ENCODE results near the gene SLC36A3. TPM values are rescaled to one million over a fixed set of nuclear protein-coding genes. Genes with fewer than 3 reads are reported as not detected.
A peak's percentile ranks its signal among the peaks of the same experiment; 100 is the strongest.

Gene SLC36A3
- total and polyA plus RNA-seq, 2 donors (not counting 1 experiment from before 2014, with no cell fraction given), result not detected

DNA sequence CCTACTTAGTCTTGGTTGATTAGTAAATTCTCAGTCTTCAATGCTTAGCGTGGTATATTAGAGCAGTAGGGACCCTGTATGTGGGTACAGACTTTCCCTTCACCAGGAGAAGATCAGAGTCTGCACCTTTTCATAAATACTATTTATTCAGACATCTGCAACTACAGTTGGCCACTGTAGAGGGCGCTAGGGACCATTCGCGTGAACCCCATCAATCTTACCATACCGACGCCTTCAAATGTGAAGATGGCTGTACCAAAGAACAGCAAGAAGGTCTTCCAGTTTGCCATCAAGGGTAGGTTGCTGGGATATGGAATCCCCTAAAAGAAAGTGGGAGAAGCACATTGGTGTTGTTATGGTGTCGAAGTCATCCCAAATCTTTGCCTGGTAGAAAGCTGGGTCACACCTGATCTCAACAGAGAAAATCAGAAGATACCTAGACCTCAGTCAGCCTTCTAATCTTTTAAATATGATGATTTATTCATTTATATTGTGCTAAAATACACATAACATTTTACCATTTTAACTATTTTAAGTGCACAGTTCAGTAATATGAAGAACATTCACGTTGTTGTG, 19.1 kb downstream of the SLC36A3 start:
- Histone ChIP-seq H3K27me3 (replicated peaks in 1 of 4; ENCODE audit: control extremely low read depth in 1 of 4, control insufficient read depth in 3 of 4, insufficient read depth in 4 of 4, low read length in 3 of 4) (no peaks in the 10 kb centered on the region), H3K9me3 (ENCODE audit: control extremely low read depth in 1 of 3, control insufficient read depth in 2 of 3, insufficient read depth in 1 of 3, low read length in 2 of 3) (no peaks in the 10 kb centered on the region), H2AFZ (ENCODE audit: insufficient read depth, low read depth, low read length, poor library complexity, severe bottlenecking) (no peak overlapping the region), H3K27ac (ENCODE audit: low read length in 2 of 2) (no peak overlapping the region), H3K79me2 (ENCODE audit: control insufficient read depth, insufficient read depth, low read length) (no peaks in the 10 kb centered on the region), H3K4me1 (ENCODE audit: control insufficient read depth in 2 of 2, insufficient read depth in 2 of 2, low read length in 2 of 2) (no peaks in the 10 kb centered on the region), H3K9ac (ENCODE audit: low read length) (no peak overlapping the region), H3K4me3 (ENCODE audit: control extremely low read depth in 1 of 5, extremely low read depth in 1 of 5, insufficient read depth in 1 of 5, low read depth in 2 of 5, low read length in 4 of 5) (no peak overlapping the region), H3K4me2 (replicated peaks; ENCODE audit: low read depth, low read length, poor library complexity, severe bottlenecking) (no peak overlapping the region), H4K20me1 (ENCODE audit: control insufficient read depth, insufficient read depth, low read length, poor library complexity, severe bottlenecking) (no peaks in the 10 kb centered on the region), H3K36me3 (replicated peaks in 1 of 2; ENCODE audit: control extremely low read depth in 1 of 2, control insufficient read depth in 1 of 2, extremely low read depth in 1 of 2, insufficient read depth in 2 of 2, low read length in 1 of 2) (no peaks in the 10 kb centered on the region)
- ChIA-PET CTCF (interaction anchor here (1.3 kb wide), 1 partner anchor 233 kb away, joined by 3 read pairs; no protein-coding TSS in a partner anchor), POLR2A (no interaction called here)
- ATAC-seq (ENCODE audit: low read depth), result no peak
- no peaks in the 10 kb centered on the region for H3K4me1 Mint-ChIP-seq
- no peak overlapping the region for H3K4me3 Mint-ChIP-seq
- no peaks in the 10 kb centered on the region for H3K27me3 Mint-ChIP-seq
- H3K9me3 Mint-ChIP-seq (ENCODE audit: insufficient read depth), result no peaks in the 10 kb centered on the region
- intact Hi-C loops (cut with micrococcal nuclease), result no loop called here
- TF ChIP-seq EZH2 (IDR thresholded peaks at IDR 0.05; ENCODE audit: borderline replicate concordance, insufficient read depth, low read depth, low read length, poor library complexity, severe bottlenecking), result no peak
- TF ChIP-seq, protein P1, sequence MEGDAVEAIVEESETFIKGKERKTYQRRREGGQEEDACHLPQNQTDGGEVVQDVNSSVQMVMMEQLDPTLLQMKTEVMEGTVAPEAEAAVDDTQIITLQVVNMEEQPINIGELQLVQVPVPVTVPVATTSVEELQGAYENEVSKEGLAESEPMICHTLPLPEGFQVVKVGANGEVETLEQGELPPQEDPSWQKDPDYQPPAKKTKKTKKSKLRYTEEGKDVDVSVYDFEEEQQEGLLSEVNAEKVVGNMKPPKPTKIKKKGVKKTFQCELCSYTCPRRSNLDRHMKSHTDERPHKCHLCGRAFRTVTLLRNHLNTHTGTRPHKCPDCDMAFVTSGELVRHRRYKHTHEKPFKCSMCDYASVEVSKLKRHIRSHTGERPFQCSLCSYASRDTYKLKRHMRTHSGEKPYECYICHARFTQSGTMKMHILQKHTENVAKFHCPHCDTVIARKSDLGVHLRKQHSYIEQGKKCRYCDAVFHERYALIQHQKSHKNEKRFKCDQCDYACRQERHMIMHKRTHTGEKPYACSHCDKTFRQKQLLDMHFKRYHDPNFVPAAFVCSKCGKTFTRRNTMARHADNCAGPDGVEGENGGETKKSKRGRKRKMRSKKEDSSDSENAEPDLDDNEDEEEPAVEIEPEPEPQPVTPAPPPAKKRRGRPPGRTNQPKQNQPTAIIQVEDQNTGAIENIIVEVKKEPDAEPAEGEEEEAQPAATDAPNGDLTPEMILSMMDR (IDR thresholded peaks at IDR 0.05), result peak; percentile 32
- WGBS (ENCODE audit: insufficient coverage), result no CpG with 5 or more reads among the region's 8 CpGs
- no peak for DNase-seq
- no peak overlapping the region for H3K27ac Mint-ChIP-seq

DNA sequence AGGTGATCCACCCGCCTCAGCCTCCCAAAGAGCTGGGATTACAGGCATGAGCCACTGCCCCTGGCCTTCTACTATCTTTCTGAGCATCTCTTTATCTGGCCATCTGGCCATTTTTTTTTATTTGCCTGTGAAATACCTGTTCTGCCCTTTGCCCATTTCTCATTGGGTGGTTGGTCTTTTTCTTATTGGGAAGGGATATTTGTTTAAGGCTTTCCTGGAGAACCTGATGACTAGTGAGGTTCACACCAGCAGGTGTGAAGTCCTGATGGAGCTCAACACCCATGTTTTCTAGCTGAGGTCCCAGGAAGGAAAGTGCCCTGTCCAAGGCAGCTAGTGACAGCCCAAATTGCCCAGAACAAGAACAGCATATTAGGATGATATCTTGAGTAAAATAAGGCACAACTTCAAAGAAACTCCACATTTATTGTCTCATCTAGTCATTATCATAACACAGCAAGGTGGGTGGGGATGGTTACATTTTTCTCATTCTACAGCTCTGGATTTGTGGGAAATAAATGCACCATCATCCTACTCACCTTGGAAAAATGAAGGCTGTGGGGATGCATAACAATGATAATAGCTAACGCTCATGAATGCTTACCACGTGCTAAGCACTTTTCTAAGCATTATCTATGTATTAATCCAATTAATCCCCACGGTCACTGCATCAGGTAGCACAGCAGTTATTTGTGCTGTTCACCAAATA, 20.3 kb downstream of the SLC36A3 start:
- no peak overlapping the region for H3K9ac ChIP-seq (ENCODE audit: low read length)
- Mint-ChIP-seq H3K27me3 (no peaks in the 10 kb centered on the region), H3K9me3 (ENCODE audit: insufficient read depth) (no peaks in the 10 kb centered on the region), H3K27ac (no peak overlapping the region), H3K4me1 (no peaks in the 10 kb centered on the region), H3K4me3 (no peak overlapping the region)
- 100% methylated on average over 2 of the region's 4 CpGs for WGBS (ENCODE audit: insufficient coverage)
- TF ChIP-seq, protein P1 (IDR thresholded peaks at IDR 0.05), result no peak
- no peak for TF ChIP-seq EZH2 (IDR thresholded peaks at IDR 0.05; ENCODE audit: borderline replicate concordance, insufficient read depth, low read depth, low read length, poor library complexity, severe bottlenecking)
- ChIA-PET POLR2A (no interaction called here), CTCF (interaction anchor here (0.6 to 1.3 kb wide), 2 partner anchors 231 to 1468 kb away, joined by 3 to 4 read pairs; no protein-coding TSS in a partner anchor)
- ATAC-seq (ENCODE audit: low read depth) (no peak), DNase-seq (no peak)
- intact Hi-C loops (cut with micrococcal nuclease), result no loop called here
- no peaks in the 10 kb centered on the region for H3K79me2 ChIP-seq (ENCODE audit: control insufficient read depth, insufficient read depth, low read length)
- H3K4me3 ChIP-seq (ENCODE audit: control extremely low read depth in 1 of 5, extremely low read depth in 1 of 5, insufficient read depth in 1 of 5, low read depth in 2 of 5, low read length in 4 of 5), result no peak overlapping the region
- H3K27ac ChIP-seq (ENCODE audit: low read length in 2 of 2), result no peak overlapping the region
- no peak overlapping the region for H3K4me2 ChIP-seq (replicated peaks; ENCODE audit: low read depth, low read length, poor library complexity, severe bottlenecking)
- no peaks in the 10 kb centered on the region for H3K9me3 ChIP-seq (ENCODE audit: control extremely low read depth in 1 of 3, control insufficient read depth in 2 of 3, insufficient read depth in 1 of 3, low read length in 2 of 3)
- H3K27me3 ChIP-seq (replicated peaks in 1 of 4; ENCODE audit: control extremely low read depth in 1 of 4, control insufficient read depth in 3 of 4, insufficient read depth in 4 of 4, low read length in 3 of 4), result no peaks in the 10 kb centered on the region
- H2AFZ ChIP-seq (ENCODE audit: insufficient read depth, low read depth, low read length, poor library complexity, severe bottlenecking), result no peak overlapping the region
- H3K36me3 ChIP-seq (replicated peaks in 1 of 2; ENCODE audit: control extremely low read depth in 1 of 2, control insufficient read depth in 1 of 2, extremely low read depth in 1 of 2, insufficient read depth in 2 of 2, low read length in 1 of 2), result no peaks in the 10 kb centered on the region
- H3K4me1 ChIP-seq (ENCODE audit: control insufficient read depth in 2 of 2, insufficient read depth in 2 of 2, low read length in 2 of 2), result no peaks in the 10 kb centered on the region
- no peaks in the 10 kb centered on the region for H4K20me1 ChIP-seq (ENCODE audit: control insufficient read depth, insufficient read depth, low read length, poor library complexity, severe bottlenecking)
